Measurements from ENCODE around the gene TRIM9.

The TRIM9 gene

DNA sequence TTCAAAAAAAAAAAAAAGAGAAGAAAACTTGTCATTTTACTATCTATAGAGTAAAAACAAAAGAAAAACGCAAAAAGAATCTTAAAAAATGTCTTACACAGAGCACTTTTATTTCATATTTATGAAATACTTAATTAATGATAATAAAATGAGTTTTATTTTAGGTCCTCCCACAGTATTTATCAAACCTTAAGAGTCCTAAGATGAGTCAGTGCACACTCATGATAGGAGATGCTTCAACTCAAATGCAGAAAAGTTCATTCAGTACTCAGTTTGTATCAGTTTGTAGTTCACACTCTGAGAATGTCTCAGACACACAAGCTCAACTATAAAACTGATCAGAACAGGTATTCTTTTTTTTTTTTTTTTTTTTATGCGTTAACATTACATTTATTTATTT is 41.7 kb downstream of the TRIM9 start:
- no peak for DNase-seq

DNA sequence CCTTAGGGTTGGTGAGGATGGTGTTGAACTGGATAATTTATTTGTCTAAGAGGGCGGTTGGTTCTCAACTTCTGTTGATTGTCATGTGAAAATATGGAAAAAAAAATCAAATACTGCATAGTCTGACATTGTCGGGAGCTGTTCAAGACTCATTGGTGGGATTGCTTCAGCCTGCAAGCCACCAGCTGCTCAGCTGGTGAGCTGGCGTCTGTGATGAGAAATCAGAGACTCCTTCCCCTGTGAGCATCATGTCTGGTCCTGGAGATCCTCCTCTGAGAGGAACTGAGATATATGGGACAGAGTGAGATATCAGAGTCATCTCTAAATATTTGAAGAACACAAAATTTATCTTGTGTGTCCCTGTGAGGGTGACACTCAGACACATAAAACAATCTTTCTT is 49.9 kb downstream of the TRIM9 start:
- no peak for DNase-seq

DNA sequence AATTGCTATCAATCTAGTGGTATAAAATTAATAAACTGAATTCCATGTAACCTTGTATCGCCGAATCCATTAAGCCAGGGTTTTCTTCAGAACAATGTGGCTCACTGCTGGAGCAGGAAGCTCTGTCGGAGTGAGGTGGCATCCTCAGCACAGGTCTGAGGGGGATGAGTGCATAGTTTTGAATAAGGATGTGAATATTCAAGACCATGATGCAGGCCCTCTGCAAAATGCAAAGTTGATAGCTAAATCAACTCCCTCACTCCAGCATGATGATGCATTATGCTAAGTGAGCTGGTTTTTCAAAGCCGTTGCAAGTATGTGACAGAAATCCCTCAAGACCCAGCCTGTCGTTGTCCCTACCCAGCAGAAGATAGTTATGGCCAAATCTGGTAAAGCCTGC is 53.0 kb downstream of the TRIM9 start:
- DNase-seq, result no peak

DNA sequence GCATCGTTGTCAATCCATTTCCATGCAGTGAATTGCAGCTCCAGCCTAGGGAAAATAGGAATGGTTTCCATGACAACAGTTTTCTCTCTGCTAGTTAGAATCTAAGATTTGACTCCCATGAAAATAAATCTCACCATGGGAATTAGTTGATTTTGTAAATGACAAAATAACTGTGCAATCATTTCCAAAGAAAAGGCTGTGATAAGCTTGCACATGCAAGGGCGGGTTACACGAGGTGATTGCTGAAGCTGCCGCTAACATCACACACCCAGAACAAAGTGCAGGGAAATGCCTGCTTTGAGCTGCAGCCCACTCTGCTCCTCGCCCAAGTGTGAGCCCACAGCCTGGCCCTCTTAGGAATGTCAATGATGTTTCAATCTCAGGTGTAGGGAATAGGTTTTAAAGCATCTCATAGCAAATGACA is 53.8 kb downstream of the TRIM9 start:
- no peak for DNase-seq

DNA sequence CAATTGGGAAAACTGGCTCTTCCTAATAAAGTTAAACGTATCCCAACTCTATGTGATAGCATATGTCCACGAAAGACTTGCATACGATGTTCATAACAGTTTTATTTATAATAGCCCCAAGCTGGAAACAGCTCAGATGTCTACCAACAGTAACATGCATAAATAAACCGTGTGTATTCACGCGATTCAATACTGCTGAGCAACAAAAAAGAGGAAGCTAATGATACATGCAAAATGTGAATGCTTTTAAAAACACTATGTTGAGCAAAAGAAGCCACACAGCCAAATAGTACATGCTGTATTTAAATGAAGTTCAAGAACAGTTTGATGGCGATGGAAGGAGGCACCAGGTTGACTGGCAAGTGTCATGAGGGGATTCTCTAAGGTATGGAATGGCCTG is 55.7 kb downstream of the TRIM9 start:
- DNase-seq, result peak; percentile 4 to 40

DNA sequence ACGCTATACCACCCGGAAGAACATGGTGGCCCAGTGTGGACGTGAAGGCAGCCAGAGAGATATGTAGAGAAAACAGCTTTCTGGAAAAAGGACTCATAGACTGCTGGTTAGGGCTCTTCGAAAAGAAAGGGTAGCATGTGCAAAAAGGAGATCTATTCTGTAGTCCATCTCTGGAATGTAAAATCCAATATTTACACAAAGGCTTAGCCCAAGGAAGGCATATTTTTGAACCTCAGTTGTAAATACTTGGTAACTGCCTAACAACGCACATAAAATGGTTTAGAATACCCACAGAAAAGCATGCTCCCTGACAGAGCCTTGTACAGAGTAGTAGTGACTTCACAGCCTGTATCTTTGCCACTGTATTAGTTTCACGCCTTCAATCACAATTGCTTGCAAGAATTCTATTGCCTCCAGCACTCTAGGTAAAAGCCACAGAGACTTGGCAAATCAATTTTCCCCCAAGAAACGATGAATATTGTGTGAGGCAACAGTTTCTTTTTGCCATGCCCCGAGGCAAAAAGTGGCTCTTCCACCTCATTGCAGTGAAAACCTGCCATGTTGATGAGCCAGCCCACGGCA is 59.2 kb downstream of the TRIM9 start:
- DNase-seq, result no peak

DNA sequence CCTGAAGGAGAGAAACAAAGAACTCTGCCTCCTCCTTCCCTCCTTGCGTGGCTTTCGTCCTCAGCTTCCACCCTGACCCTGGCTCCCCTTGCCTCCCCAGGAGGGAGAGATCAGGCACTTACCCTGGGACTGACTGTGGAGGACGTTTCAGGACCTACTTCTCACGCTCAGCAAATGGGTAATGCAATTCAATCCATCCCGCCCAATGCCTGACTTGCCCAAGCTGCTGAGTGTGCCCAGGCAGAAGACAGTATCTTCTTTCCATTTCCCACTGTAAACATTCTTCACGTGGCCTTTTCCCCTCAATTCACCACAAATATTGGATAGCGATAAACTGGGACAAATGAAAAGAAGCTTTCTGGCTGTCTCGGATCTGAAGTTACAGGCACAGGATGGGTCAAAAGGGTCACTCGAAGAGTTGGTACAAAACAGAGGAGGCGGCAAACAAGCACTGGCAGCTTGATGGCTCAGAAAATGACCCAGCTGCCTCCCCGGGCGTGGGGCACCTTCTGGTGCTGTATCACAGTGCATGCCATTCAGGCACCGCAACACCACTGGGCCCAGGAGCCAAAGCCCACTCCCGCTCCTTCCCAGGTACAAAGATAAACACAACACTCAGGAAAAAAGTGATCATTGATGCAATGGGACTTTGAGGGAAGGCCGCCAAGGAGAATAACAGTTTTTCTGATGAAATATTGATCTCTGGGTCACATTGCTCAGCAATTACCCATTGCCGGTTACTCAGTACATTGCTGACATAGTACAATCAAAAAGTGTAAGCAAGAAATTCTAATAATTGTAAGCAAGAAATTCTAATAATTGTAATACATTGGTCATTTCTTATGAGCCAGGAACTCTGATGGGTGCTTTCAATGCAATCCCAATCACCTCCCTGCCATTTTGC is 65.8 kb downstream of the TRIM9 start:
- DNase-seq, result no peak

DNA sequence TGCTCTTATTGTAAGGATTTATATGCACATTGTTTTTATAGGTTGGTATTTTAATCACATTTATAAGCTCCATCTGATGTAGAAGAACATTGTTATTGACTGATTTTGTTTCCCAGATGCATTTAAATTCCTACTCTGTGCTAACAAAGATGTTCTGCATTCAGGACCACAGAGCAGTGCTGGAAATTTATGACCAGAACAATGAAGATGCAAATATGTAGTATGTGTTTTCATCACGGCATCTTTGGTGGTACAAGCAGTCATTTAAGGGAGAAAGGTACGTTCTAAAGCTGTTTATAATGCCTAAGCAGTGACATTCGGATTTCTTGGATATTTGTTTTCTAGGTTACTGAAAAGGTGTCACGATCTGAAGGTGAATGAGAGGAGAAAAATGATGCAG is 66.5 kb downstream of the TRIM9 start:
- no peak for DNase-seq

DNA sequence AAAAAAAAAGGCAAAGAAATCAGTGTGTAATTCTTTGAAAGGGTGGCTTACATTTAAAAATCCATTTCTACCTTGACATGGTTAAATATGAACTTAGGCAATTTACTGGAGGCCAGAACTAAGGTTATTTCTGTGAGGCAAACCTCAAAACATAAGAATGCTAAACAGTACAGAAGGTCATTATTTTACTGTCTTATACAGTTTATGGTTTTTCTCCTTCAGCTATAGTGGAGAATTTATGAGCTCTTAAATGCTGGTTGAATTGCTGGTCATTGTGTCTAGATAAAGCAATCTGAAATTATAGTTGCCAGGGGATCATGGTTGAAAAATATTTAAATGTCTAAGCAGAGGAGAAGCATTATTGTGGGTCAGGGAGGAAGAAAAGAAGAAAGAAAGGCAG is 70.5 kb downstream of the TRIM9 start:
- DNase-seq, result no peak

DNA sequence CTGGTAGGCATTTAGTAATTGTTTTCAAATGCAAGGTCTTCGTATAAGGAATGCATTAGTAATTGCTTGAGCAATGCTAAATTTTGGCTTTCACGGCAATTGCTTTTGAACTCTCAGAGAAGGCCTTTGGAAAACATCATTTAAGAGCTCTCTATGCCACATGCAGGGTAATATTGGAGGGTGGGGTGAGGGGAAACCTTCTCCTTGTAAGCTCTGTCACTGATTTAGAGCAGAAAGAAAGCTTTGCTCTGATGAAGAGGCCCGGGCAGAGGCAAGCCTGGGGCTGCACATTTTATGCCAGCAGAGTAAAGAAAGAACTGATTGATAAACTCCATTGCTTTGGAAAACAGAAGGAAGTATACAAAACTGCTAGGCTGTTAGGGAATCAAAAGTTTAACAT is 70.9 kb downstream of the TRIM9 start:
- DNase-seq, result no peak

DNA sequence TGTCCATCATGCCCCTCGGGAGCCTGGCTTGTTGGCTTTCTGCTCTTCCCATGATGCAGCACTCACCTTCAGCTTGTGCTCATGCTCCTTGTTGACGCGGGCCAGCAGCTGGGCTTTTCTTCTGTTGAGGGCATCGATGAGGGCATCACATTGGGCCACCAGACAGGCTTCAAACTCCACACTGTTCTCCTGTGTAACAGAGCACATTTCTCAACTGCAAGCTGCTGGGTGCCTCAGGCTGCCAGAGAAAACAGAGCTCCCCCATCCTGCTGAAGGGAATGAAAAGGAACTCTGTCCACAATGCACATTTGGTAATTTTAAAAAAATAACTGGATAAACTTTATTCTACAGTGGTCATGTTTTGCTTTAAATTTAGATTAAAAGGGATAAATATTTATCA is 72.1 kb downstream of the TRIM9 start:
- no peak for DNase-seq

DNA sequence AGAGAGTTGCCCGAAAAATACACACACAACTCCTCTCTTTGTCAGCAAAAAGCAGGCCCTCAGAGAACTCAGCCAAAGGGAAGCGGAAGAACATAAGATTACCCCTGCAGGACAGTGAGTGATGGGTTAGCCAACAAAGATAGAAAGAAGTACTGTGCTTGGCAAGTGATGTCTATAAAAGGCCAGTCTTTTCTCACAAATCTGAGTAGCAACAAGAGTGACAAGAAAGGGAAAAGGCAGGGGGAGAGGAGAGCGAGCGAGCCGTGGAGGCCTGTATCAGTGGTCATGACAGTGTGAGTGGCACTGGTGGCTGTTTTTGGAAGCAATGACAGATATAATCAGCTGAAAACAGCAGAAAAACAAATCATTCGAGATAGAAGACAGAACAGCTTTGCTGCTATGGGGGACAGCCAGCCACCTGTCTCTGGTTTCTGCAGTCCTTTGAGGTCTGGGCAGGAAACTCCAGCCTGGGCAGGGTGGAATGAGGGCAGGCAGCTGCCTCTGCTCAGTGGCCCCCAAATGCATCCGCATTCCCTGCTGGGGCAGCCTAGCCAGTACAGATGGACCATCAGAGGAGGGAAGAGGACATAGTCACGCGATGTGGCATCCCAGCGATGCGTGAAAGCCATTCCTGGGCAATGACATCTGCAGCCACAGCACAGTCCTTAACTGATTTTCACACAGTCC is 74.7 kb downstream of the TRIM9 start:
- no peak for DNase-seq

DNA sequence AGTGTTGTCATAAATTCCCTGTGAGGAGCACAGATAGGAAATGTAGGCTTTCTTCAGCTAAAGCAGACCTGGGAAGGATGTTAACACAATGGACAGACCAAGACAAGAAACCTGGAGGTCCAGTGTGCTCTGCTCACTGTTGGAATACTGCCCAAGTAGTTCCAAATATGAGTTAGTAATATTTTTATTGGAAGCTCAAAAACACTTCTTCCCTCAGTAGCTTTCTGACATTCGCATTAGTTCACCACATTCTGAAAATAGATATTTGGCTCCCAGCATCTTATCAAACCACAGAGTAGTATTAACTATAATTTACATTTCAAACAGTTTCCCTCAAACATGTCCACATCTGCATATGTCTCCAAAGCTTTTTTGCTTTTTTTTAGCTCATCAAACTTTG is 75.8 kb downstream of the TRIM9 start:
- DNase-seq, result no peak

DNA sequence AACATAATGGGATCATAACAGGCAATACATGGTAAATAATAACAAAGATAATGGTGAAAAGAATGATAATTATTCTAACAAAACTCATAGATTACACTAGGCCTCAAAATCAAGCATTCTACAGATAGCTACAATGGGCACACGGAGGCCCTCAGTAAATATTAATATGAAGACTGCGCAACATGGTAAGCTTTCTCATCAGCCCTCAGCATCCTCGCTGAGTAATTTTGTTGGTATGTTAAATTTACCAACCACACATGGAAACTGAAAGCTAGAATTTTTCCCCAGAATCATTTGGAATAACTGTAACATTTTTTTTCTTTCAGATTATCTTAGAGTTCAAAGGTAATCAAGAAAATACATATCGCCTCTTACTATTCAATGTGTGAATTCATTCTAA is 76.4 kb downstream of the TRIM9 start:
- DNase-seq, result no peak

DNA sequence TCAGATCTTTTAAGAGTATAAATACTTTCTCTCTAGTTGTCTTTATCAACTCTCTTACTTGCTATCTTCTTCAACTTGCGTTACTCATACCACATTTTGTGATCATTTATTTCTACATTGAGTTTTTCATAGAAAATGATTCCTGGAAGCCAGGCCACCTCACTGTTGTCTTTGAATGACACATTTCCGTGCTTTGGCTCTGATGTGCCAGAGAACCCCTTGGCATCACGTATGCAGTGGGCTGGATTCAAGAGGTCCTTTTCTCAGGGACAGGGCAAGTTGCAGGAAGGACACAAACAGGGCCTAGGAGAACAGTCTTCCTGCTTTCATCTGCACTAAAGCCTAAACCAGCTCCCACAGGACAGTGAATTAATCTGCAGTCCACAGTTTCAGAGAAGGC is 80.3 kb downstream of the TRIM9 start:
- DNase-seq, result no peak

DNA sequence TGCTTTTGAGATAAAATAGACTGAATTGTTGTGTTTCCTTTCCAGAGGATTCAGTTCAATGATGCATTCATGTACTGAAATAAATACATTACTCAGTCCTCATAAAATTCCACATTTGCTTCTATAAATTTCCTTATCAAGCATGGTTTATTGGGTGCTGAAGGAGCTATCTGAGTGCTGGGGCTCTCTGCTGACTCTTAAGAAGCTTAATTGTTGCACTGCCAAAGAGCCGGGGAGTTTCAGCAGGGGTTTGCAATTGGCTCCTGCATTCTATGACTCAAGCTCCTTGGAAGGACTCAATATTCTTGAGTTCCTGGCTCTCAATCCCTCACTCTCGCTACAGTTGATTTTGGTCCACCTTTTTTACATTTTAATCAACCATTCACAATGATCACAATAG is 80.8 kb downstream of the TRIM9 start:
- no peak for DNase-seq

DNA sequence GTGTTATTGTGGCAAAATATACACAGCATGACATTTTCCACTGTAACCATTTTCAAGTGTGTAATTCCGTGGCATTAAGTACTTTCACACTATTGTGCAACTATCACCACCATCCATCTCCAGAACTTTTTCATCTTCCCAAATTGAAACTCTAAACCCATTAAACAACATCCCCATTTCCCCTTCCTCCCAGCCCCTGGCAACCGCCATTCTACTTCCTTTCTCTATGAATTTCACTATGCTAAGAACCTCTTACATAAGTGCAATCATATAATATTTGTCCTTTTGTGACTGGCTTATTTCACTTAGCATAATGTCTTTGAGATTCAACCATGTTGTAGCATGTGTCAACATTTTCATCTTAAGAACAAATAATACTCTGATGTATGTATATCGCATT is 82.8 kb downstream of the TRIM9 start:
- DNase-seq, result peak; percentile 9

DNA sequence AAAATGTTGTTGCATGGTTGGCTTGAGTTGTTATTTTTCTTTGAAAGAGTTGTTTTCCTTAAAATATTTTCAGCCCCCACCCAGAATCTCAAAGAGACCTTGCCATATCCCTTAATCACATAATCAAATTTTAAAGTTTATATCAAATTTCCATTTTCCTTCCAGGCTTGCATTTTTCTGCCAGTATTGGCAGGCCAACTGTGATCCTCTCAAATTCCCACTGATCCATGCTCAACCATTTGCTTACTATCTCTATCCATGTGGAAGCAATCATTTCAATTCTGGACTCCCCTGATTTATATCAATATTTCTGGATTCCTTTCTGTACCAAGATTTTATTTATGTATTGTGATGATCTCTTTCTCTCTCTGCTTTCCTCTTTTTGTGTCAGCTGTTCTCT is 86.5 kb downstream of the TRIM9 start:
- DNase-seq, result no peak

DNA sequence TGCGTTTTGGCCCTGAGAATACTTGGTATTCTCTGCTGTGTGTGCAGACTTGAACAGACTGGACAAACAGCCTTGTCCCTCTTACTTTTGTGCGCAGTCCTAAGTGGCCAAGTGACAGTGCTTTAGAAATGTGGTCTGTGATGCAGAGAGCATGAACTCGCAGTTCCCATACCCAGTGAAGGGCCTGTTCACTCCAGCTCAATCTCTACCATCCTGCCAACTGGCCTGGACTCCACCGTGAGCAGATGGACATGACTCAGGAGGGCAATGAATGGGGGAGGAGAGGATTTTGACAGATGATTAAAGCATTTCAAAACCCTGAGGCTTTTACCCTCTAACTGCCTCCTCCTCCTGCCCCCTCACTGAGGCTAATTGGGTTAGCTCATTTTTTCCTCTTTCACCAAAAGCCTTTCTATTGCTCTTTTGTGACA is 88.1 kb downstream of the TRIM9 start:
- no peak for DNase-seq

DNA sequence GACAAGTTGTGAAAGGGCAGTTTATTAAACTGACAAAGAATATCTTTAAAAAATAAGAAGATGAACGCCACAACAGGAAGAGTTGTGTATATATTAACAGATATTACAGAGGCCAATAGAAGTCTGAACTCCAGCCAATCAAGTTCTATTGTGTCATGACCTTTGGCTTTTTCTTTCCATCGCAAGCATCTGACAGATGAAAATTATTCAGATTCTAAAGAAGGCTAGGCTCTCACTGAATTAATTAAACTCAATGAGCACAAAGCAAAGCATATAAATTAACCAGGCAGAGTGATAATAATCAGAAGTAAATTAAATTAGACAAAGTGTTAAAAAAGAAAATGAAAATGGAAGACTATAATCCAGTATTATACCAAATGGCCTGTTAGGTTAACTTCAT is 88.6 kb downstream of the TRIM9 start:
- DNase-seq, result no peak

DNA sequence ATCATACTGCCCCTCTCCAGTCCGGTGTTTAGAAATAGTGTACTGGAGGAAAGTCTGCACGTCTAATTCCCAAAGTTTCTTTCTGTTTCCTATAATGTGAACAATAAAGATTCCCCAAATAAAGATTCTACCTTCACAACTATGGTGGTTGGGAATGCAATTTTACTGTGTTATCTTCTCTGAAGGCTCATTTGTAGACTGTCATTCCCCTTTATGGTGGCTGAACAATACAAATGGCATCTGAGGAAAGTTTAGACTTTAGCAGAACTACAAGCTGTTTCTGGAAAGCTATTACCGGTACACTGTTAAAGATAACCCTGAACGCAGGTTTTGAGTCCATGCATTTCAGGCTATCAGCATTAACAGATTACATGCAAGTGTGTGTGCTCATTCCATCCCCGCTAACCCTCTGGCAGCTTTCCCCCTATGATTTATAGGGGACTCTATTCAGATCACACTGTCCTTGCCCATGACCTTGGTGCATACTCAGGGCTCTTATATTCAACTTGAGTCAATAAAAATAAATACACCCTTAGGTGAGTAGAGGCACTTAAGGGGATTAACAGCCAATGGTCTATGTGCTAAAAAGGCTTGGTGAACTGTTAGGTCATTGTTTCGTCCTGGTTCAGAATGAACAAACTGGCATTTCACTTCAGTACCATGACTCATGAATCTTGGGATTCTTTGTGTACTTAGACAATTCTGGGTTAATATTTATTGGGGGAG is 89.9 kb downstream of the TRIM9 start:
- DNase-seq, result no peak

DNA sequence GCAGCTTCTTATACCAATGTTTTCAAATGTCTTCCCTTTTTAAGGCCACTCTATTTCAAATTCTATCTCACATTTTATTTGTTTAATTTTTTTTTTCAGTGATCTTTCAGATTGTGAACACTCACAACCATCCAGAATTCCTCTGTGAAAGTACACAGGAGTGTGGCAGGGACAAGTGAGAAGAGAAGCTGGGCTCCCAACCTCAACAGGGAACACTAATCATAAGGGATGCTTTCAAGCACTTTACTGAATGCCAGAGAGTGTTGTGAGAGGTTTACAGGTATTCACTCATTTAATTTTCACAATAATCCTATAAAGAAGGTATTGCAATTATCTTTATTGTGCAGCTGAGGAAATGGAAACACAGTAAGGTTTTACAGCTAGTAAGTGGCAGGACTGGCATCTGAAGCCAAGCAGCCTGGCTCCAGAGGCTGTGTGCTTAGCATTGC is 90.5 kb downstream of the TRIM9 start:
- DNase-seq, result no peak

DNA sequence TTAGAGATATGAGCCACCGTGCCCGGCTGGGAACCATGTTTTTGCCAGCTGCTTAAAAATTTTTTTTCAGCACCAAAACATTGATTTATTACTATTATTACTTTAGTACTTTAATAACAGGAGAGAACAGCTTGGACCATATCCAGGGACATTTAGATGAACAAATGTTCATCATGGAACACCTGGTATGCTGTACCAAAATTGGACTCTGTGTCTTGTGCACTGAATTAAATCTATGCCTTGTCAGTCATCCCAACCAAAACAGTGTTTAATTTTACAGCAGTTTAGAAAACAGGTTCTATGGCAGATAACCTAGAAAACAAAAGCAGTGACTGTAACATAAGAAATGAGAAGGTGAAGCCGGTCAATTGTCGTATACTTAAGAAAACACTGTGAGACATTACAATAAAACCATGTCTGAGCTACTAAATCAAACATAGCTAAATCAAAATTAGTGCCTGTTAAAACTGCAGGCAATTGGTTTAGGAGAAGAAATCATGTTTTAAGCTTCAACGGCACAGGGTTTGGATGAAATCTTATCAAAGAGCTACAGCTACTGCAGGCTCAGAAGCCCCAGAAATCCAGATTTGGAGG is 92.4 kb downstream of the TRIM9 start:
- DNase-seq, result no peak
